ENCODE results near the gene DLG1.

DNA sequence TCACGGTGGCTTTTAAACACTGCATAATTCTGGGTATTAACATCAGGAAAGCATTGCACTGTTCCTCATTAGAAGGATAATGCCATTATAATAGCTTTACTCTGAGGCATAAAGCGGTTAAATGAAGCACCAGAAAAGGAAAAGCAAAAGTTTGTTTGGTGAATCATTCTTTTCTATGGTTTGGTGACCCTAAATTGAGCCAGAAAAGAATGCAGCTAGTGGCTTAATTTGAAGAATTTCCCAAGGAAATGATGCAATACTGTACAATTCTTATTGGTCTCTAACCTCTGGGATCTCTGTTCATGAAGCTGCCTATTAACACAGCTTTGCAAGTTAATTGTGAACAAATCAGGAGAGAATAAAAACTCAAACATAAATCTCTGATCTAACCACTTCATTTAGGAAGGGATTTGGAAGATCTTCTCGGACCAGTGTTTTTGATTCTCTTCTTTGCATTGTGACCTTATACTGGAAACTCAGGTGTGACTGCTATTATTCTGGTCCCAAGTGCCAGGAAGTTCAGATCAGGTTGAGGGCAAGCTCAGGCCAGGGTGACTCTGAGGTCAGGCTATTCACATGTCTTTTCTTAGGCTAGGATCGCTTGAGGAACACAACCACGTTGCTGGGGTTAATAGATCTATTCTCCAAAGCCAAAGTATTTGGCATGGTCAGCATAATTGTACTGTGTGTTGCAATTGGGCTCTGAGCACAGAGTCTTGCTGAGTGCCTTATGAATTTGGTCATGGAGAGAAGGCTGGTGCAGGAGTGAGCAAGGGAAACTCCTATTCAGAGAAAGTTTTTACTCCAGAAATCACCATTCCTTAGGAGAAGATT is 11.3 kb upstream of the DLG1 start:
- TF ChIP-seq, protein P1, sequence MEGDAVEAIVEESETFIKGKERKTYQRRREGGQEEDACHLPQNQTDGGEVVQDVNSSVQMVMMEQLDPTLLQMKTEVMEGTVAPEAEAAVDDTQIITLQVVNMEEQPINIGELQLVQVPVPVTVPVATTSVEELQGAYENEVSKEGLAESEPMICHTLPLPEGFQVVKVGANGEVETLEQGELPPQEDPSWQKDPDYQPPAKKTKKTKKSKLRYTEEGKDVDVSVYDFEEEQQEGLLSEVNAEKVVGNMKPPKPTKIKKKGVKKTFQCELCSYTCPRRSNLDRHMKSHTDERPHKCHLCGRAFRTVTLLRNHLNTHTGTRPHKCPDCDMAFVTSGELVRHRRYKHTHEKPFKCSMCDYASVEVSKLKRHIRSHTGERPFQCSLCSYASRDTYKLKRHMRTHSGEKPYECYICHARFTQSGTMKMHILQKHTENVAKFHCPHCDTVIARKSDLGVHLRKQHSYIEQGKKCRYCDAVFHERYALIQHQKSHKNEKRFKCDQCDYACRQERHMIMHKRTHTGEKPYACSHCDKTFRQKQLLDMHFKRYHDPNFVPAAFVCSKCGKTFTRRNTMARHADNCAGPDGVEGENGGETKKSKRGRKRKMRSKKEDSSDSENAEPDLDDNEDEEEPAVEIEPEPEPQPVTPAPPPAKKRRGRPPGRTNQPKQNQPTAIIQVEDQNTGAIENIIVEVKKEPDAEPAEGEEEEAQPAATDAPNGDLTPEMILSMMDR (IDR thresholded peaks at IDR 0.05; ENCODE audit: poor library complexity): no peak
- TF ChIP-seq EZH2phosphoT487 (IDR thresholded peaks at IDR 0.05; ENCODE audit: low read depth, severe bottlenecking, unreplicated experiment) (no peak), EZH2 (IDR thresholded peaks at IDR 0.05; ENCODE audit: borderline replicate concordance) (no peak)
